Heart left ventricle (tissue), 16 donors: ENCODE results near the gene EEIG1. TPM values are rescaled to one million over a fixed set of nuclear protein-coding genes. Genes with fewer than 3 reads are reported as not detected.

Experiments
- ATAC-seq, 4 donors: fragments of 200-7000 bp; cut with Tn5 transposase; one replicate each; pipeline ENCODE4 v1.9.1; 2020 to 2022; ENCODE audit warnings: moderate library complexity in 4 of 4, mild to moderate bottlenecking in 3 of 4, moderate number of reproducible peaks in 1 of 4
- DNase-seq, 5 donors: peaks; one replicate each; pipeline ENCODE4 v3.0.0-alpha.2; 2020
- H3K27ac ChIP-seq, 12 donors: fragments of 200-600 bp; sonication (generic) in 4 of 12; one replicate each; pipeline versions ENCODE4 v1.5.0 to v1.8.0; 2016 to 2022; ENCODE audit warnings: mild to moderate bottlenecking in 2 of 12
- H3K27me3 ChIP-seq, 9 donors: fragments of 200-600 bp; sonication (generic) in 2 of 9; one replicate each; pipeline versions ENCODE4 v1.5.1 to v1.8.0; 2016 to 2022; ENCODE audit warnings: mild to moderate bottlenecking in 3 of 9
- H3K36me3 ChIP-seq, 9 donors: fragments of 200-600 bp; sonication (generic) in 2 of 9; one replicate each; pipeline versions ENCODE4 v1.5.0 to v1.8.0; 2018 to 2022; ENCODE audit warnings: mild to moderate bottlenecking in 2 of 9
- H3K4me1 ChIP-seq, 12 donors: fragments of 200-600 bp; sonication (generic) in 4 of 12; one replicate each; pipeline versions ENCODE4 v1.5.0 to v1.8.0; 2016 to 2022; ENCODE audit warnings: mild to moderate bottlenecking in 3 of 12
- H3K4me3 ChIP-seq, 12 donors: fragments of 200-600 bp; sonication (generic) in 4 of 12; one replicate each; pipeline versions ENCODE4 v1.5.0 to v1.8.0; 2017 to 2022; ENCODE audit warnings: mild to moderate bottlenecking in 9 of 12, moderate library complexity in 4 of 12
- H3K9me3 ChIP-seq, 12 donors: fragments of 200-600 bp; sonication (generic) in 4 of 12; one replicate each; pipeline versions ENCODE4 v1.5.0 to v1.8.0; 2016 to 2022; ENCODE audit warnings: mild to moderate bottlenecking in 1 of 12
- CTCF ChIP-seq, 12 donors: fragments of 200-600 bp; sonication (generic) in 4 of 12; IDR thresholded peaks; one replicate each; pipeline versions ENCODE4 v1.5.0 to v1.8.0; 2018 to 2022; ENCODE audit warnings: antibody characterized with exemption in 12 of 12, mild to moderate bottlenecking in 5 of 12
- POLR2A ChIP-seq, 2 donors: fragments of 450-650 bp; IDR thresholded peaks; one replicate each; pipeline ENCODE4 v1.6.1; 2017; ENCODE audit warnings: antibody characterized with exemption in 2 of 2, mild to moderate bottlenecking in 2 of 2, moderate library complexity in 2 of 2
- WGBS, 4 donors: extraction: QIAGEN DNeasy Blood & Tissue Kit in 2 of 4; methylation state at CpG; one replicate each; pipeline versions ENCODE4 v1.1.5 to v1.1.7; 2013 to 2018; 5-methylcytosine and 5-hydroxymethylcytosine counted together
- intact Hi-C, 10 donors: fragments of 100-400 bp; cut with DNase I; formaldehyde crosslinking; loops; one replicate each; pipeline versions ENCODE4 v1.11.1 to v1.14.2; 2022
- polyA plus RNA-seq, 2 donors: library from polyadenylated mRNA; stranded (reverse); fragments of 200-250 nt; gene quantifications; one replicate each; pipeline ENCODE4 v1.2.3, GENCODE V29; 2013
- total RNA-seq, 9 donors: library from RNA; depleted of rRNA in 2 of 9; stranded (reverse); fragments of >200 nt in 2 of 9; fragmentation: NEBNext Ultra II Directional in 3 of 9; extraction: Animal tissue kit (Norgen Biotek cat#: 25700) in 3 of 9; gene quantifications; one replicate each; pipeline versions ENCODE4 v1.1.0 to v1.2.4, GENCODE V29; 2016 to 2023
- donor health status: ischemic (EF 13 %, LVEDD 7.1; RV severe dilation, severe dysfunction).
- donor health status: healthy with polysubstance abuse.
- donor health status: DM: no; HTN: yes; CAD: no.
- donor health status: DM: no; HTN: no; CAD: no.
- donor health status: ischemic (EF 25% LVEDD 6.9; RV normal size, moderate dysfunction).
- donor health status: ischemic (EF 25% LVEDD 5.7; RV mildly dilated, moderate dysfunction).
- donor health status: healthy.
- donor health status: DM: yes; HTN: yes; CAD: no.
- donor health status: ischemic (EF 35%, LVEDD 5.7; RV mildly dilated, moderate dysfunction).
- donor health status: nonischemic (EF 11% LVEDD 7.7; RV severe dilation, severe dysfunction).
- donor health status: DM: yes; HTN: yes; CAD: no.
- donor health status: PGD.
- donor health status: ischemic (EF 29% LVEDD 5.4; RV normal size, mild dysfunction).
- donor health status: nonischemic (EF 23%, LVEDD 6.1; RV moderate dilation, normal function).

EEIG1 gene
- total and polyA plus RNA-seq, 11 donors: 5.4 to 45.2 (median 20.1) TPM

DNA sequence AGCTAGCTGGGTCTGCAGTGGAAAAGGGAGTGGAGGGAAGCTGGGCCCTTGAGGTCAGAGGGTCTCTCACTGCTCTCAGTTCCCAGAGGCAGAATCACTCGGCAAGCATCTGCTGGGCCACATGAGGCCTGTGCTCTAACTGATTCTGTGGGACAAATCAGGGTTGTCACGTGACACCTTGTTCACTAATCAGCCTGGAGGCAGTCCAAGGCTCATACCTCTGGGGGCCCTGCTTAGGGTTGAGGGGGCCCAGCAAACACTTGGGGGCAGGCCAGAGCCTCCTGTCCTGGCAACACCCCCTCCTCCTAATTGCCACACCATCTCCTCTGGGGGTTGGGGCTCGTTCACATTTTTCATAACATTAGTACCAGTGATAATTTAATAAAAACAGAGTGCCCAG lies 34.1 kb downstream of the EEIG1 start:
- WGBS, 4 donors: 27 to 62% (median 45%) methylated on average over 3 of the region's 3 CpGs
- Histone ChIP-seq H3K36me3 (peaks cover 0 to 32% (median 18%) of the 10 kb centered on the region in 9 donors), H3K27me3 (no peaks in the 10 kb centered on the region), H3K9me3 (no peaks in the 10 kb centered on the region), H3K4me3 (no peak overlapping the region), H3K27ac (peak overlapping the region in 11 of 12 donors; percentile 1 to 85 (median 57)), H3K4me1 (peaks cover 0 to 67% (median 38%) of the 10 kb centered on the region in 12 donors)
- ATAC-seq: no peak
- DNase-seq: peak in 1 of 5 donors; percentile 41
- no peak for TF ChIP-seq POLR2A (IDR thresholded peaks at IDR 0.05)
- no peak for TF ChIP-seq CTCF (IDR thresholded peaks at IDR 0.05)
- intact Hi-C loops: loop anchor here in 2 of 10 donors (1.0 to 5.0 kb wide), 2 partner anchors 88 to 171 kb away; no protein-coding TSS in a partner anchor

DNA sequence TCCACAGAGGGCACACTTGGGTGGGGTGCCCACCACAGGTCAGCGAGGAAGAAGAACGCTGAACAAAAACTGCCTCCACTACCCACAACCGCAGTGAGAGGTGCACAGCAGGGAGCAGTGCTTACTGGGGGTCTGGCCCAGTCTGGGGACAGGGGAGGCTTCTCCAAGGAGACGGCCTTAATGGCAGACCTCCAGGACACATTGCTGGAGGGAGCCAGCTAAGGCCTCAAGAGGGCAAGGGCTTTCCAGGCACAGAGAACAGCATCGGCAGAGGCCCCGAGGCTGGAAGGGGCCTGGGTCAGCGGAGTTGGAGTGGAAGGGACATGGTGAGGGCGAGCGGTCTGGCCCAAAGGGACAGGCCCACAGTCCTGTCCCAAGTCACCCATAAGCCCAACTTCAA lies 34.8 kb downstream of the EEIG1 start:
- TF ChIP-seq CTCF (IDR thresholded peaks at IDR 0.05): no peak
- H3K27ac ChIP-seq: peak overlapping the region in 11 of 12 donors; percentile 1 to 85 (median 57)
- peaks cover 0 to 61% (median 34%) of the 10 kb centered on the region in 12 donors for H3K4me1 ChIP-seq
- no peaks in the 10 kb centered on the region for H3K9me3 ChIP-seq
- no peaks in the 10 kb centered on the region for H3K27me3 ChIP-seq
- DNase-seq (peak in 1 of 5 donors; percentile 23), ATAC-seq (no peak)
- WGBS, 4 donors: 66 to 81% (median 76%) methylated on average over 8 to 9 of the region's 9 CpGs
- H3K36me3 ChIP-seq: peaks cover 0 to 32% (median 18%) of the 10 kb centered on the region in 9 donors
- H3K4me3 ChIP-seq: no peak overlapping the region
- intact Hi-C loops: loop anchor here in 1 of 10 donors (5.0 kb wide), 1 partner anchor 171 kb away; no protein-coding TSS in a partner anchor

DNA sequence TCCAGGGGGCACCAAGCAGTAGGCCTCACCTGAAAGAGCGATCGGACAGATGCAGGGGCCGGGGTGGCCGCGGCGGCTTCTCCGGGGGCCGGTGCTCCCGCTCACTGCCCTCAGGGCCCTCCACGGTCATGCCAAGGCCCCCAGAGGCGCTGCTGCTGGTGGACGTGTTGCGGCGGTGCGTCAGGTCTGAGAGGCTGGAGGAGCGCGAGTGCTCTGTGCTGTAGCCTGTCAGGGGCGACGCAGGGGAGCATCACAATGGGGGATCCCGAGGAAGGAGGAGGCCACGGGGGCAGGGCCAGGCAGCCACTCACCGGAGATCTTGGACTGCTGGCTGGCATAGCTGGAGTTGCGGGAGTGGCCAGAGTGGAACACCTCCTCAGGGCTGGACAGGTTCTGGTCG lies 35.5 kb downstream of the EEIG1 start:
- peaks cover 0 to 36% (median 18%) of the 10 kb centered on the region in 9 donors for H3K36me3 ChIP-seq
- DNase-seq (no peak), ATAC-seq (no peak)
- no peak for TF ChIP-seq CTCF (IDR thresholded peaks at IDR 0.05)
- TF ChIP-seq POLR2A (IDR thresholded peaks at IDR 0.05): no peak
- no peaks in the 10 kb centered on the region for H3K9me3 ChIP-seq
- H3K27ac ChIP-seq: peak overlapping the region in 5 of 12 donors; percentile 20 to 85 (median 60)
- no peaks in the 10 kb centered on the region for H3K27me3 ChIP-seq
- intact Hi-C loops: loop anchor here in 1 of 10 donors (5.0 kb wide), 1 partner anchor 172 kb away; no protein-coding TSS in a partner anchor
- 88 to 94% (median 92%) methylated on average over 21 to 24 of the region's 24 CpGs for WGBS, 4 donors
- H3K4me1 ChIP-seq: peaks cover 0 to 55% (median 28%) of the 10 kb centered on the region in 12 donors
- no peak overlapping the region for H3K4me3 ChIP-seq

DNA sequence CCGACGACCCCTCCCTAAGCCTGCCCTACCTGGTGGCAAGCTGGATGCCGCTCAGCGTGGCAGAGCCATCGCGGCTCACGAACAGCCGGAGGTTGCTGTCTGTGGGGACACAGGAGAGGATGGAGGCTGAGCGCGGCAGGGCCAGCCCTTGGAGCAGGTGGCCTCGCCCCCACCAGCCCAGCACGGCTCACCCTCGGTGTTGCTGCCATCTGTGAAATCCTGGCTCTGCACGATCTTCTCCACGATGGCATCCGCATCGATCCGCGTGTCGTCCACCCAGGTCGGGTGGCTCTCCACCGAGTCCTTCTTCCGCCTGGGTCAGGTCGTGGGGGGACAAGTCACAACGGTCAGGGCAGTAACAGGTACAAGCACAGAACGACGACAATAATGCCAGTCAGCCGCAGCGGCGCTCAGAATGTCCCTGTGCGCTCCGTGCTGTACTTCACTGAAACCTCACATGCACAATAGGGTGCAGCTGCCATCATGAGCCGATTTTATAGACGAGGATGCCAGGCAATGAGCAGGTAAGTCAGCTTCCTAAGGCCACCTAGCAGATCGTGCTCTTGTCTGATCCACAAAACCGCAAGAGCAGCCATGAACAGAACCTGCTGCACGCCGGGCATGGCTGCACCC lies 36.1 kb downstream of the EEIG1 start:
- no peaks in the 10 kb centered on the region for H3K9me3 ChIP-seq
- peaks cover 0 to 36% (median 18%) of the 10 kb centered on the region in 9 donors for H3K36me3 ChIP-seq
- H3K27me3 ChIP-seq: no peaks in the 10 kb centered on the region
- no peak overlapping the region for H3K4me3 ChIP-seq
- peak in 1 of 5 donors; percentile 24 for DNase-seq
- ATAC-seq: no peak
- WGBS, 4 donors: 94 to 95% (median 94%) methylated on average over 33 to 38 of the region's 38 CpGs
- TF ChIP-seq POLR2A (IDR thresholded peaks at IDR 0.05) (no peak), CTCF (IDR thresholded peaks at IDR 0.05) (no peak)
- H3K4me1 ChIP-seq: peaks cover 0 to 49% (median 23%) of the 10 kb centered on the region in 12 donors
- H3K27ac ChIP-seq: peak overlapping the region in 2 of 12 donors; percentile 38 to 60
- intact Hi-C loops: loop anchor here in 5 of 10 donors (5.0 kb wide), 1 partner anchor 173 kb away; no protein-coding TSS in a partner anchor
